Measurements from ENCODE around the gene DLGAP1.
A peak's percentile ranks its signal among the peaks of the same experiment; 100 is the strongest.

DLGAP1 gene

DNA sequence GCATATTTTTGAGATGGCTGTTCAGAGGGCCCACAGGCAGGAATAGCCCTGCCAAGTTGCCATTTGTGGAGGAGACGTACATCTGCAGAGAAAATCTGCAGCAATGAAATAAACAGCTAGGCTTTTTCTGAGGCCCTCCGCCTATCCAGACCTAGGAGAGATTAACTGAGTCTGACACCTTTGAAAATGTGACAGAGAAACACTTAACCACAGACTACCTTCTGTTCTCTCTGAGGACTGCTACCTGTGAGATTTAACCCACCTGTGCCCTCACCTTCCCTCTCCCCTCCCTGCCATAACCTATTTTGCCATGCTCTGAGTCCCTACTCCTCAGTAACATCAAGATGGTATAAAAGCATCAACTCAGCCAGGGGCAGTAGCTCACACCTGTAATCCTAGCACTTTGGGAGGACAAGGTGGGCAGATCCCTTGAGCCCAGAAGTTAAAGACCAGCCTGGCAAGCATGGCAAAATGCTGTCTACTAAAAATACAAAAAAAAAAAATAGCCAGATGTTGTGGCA, 844.9 kb downstream of the DLGAP1 start:
- no peak for TF ChIP-seq ZBTB7A (IDR thresholded peaks at IDR 0.05; ENCODE audit: low read depth)
- no peak for TF ChIP-seq YY1 (IDR thresholded peaks at IDR 0.05; ENCODE audit: low read depth)
- TF ChIP-seq TEAD4 (IDR thresholded peaks at IDR 0.05): no peak
- no peak for TF ChIP-seq CEBPB (IDR thresholded peaks at IDR 0.05)
- no peak for TF ChIP-seq TAF1 (IDR thresholded peaks at IDR 0.05; ENCODE audit: low read depth)
- no peak for TF ChIP-seq EP300 (IDR thresholded peaks at IDR 0.05; ENCODE audit: borderline replicate concordance)
- TF ChIP-seq EGR1 (IDR thresholded peaks at IDR 0.05): no peak

DNA sequence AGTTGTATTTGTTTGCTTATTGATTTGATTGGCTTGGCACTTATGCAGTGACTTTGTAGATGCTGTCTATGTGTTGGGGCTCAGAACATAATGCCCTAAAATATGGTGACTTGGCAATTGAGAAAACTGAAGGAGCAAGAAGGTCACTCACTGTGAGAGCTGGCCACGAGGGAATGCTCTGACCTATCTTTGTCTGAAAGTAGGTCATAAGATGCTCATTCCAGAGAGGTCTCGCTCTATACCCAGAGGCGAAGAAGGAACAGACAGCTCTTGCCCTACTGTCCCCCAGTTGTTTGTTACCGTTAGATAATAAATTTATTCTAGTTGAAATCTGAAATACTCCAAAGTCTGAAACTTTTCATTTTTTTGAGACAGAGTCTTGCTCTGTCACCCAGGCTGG, 846.6 kb downstream of the DLGAP1 start:
- TF ChIP-seq CEBPB (IDR thresholded peaks at IDR 0.05) (no peak), ZBTB7A (IDR thresholded peaks at IDR 0.05; ENCODE audit: low read depth) (no peak), TAF1 (IDR thresholded peaks at IDR 0.05; ENCODE audit: low read depth) (no peak), TCF12 (IDR thresholded peaks at IDR 0.05; ENCODE audit: low read depth) (no peak)

- TF ChIP-seq REST (IDR thresholded peaks at IDR 0.05; ENCODE audit: low read depth) (no peak), EGR1 (IDR thresholded peaks at IDR 0.05) (no peak)
These were observed 847.6 kb downstream of the DLGAP1 start for GRCh38 chr18:3607309-3608098.

GRCh38 chr18:3605954-3606443, 849.1 kb downstream of the DLGAP1 start:
- TF ChIP-seq CEBPB (IDR thresholded peaks at IDR 0.05) (no peak), ZBTB7A (IDR thresholded peaks at IDR 0.05; ENCODE audit: low read depth) (no peak), CREB1 (IDR thresholded peaks at IDR 0.05; ENCODE audit: low read depth) (no peak), TAF1 (IDR thresholded peaks at IDR 0.05; ENCODE audit: low read depth) (no peak), NFIC (IDR thresholded peaks at IDR 0.05) (no peak), FOXM1 (IDR thresholded peaks at IDR 0.05; ENCODE audit: borderline replicate concordance, low read depth) (no peak), TEAD4 (IDR thresholded peaks at IDR 0.05) (no peak), EP300 (IDR thresholded peaks at IDR 0.05; ENCODE audit: borderline replicate concordance) (no peak), EGR1 (IDR thresholded peaks at IDR 0.05) (no peak), RAD21 (IDR thresholded peaks at IDR 0.05; ENCODE audit: low read depth) (no peak), YY1 (IDR thresholded peaks at IDR 0.05; ENCODE audit: low read depth) (no peak), REST (IDR thresholded peaks at IDR 0.05; ENCODE audit: low read depth) (no peak), TCF12 (IDR thresholded peaks at IDR 0.05; ENCODE audit: low read depth) (no peak)
- TF ChIP-seq, protein P1, sequence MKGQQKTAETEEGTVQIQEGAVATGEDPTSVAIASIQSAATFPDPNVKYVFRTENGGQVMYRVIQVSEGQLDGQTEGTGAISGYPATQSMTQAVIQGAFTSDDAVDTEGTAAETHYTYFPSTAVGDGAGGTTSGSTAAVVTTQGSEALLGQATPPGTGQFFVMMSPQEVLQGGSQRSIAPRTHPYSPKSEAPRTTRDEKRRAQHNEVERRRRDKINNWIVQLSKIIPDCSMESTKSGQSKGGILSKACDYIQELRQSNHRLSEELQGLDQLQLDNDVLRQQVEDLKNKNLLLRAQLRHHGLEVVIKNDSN (IDR thresholded peaks at IDR 0.05): no peak
- TF ChIP-seq, protein P2, sequence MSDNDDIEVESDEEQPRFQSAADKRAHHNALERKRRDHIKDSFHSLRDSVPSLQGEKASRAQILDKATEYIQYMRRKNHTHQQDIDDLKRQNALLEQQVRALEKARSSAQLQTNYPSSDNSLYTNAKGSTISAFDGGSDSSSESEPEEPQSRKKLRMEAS (IDR thresholded peaks at IDR 0.05): no peak

DNA sequence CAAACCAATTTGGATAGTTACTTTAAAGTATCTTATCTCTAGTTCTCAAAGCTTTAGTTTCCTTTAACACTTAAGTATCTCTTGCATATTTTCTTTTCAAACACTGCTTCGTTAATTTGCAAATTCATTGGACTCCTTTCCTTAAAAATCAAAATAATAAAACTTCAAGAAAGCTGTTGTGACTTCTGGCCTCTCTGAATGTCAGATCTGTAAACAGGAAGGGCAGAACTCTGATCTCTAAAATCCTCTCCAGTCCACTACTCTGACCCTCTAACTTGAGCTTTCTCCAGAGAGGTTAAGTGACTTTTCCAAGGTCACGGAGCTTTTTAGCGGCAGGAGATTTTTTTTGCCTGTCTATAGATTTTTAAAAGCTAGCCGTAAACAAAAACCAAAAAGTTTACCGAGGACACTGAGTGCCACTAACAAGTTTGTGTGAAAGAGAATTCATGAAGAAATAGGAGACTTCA, 849.6 kb downstream of the DLGAP1 start:
- TF ChIP-seq CREB1 (IDR thresholded peaks at IDR 0.05; ENCODE audit: low read depth) (no peak), FOXM1 (IDR thresholded peaks at IDR 0.05; ENCODE audit: borderline replicate concordance, low read depth) (0 out of 2 replicates have a peak, but pooled peaks have one; percentile 6)

GRCh38 chr18:3604498-3605408, 850.4 kb downstream of the DLGAP1 start:
- TF ChIP-seq TEAD4 (IDR thresholded peaks at IDR 0.05): peak; percentile 41; the same call in 1 of the 2 replicates
- TF ChIP-seq, protein P2 (IDR thresholded peaks at IDR 0.05): no peak
- TF ChIP-seq FOXM1 (IDR thresholded peaks at IDR 0.05; ENCODE audit: borderline replicate concordance, low read depth): 0 out of 2 replicates have a peak, but pooled peaks have one; percentile 5
- TF ChIP-seq, protein P1 (IDR thresholded peaks at IDR 0.05): no peak
- 0 out of 2 replicates have a peak, but pooled peaks have one; percentile 12 for TF ChIP-seq NFIC (IDR thresholded peaks at IDR 0.05)

Data from Ishikawa (cell line).